ENCODE measurements around the gene OSBPL10. TPM values are rescaled to one million over a fixed set of nuclear protein-coding genes. Genes with fewer than 3 reads are reported as not detected.

OSBPL10 gene
- total and polyA plus RNA-seq, 7 donors, result 0.75 to 4.6 (median 2.3) TPM

GRCh38 chr3:31929826-31930502 lies 51.1 kb downstream of the OSBPL10 start:
- no peaks in the 10 kb centered on the region for H3K4me1 ChIP-seq
- no peaks in the 10 kb centered on the region for H3K36me3 ChIP-seq (ENCODE audit: insufficient read depth in 1 of 2, low read depth in 1 of 2)
- no peaks in the 10 kb centered on the region for H3K9me3 ChIP-seq
- no peak for DNase-seq
- H3K27me3 ChIP-seq (ENCODE audit: insufficient read depth in 3 of 3, low read length in 2 of 3), result no peaks in the 10 kb centered on the region
- H3K4me3 ChIP-seq, result no peak overlapping the region
- WGBS, 3 donors, result 87 to 94% (median 93%) methylated on average over 4 of the region's 4 CpGs
- TF ChIP-seq, protein P1, sequence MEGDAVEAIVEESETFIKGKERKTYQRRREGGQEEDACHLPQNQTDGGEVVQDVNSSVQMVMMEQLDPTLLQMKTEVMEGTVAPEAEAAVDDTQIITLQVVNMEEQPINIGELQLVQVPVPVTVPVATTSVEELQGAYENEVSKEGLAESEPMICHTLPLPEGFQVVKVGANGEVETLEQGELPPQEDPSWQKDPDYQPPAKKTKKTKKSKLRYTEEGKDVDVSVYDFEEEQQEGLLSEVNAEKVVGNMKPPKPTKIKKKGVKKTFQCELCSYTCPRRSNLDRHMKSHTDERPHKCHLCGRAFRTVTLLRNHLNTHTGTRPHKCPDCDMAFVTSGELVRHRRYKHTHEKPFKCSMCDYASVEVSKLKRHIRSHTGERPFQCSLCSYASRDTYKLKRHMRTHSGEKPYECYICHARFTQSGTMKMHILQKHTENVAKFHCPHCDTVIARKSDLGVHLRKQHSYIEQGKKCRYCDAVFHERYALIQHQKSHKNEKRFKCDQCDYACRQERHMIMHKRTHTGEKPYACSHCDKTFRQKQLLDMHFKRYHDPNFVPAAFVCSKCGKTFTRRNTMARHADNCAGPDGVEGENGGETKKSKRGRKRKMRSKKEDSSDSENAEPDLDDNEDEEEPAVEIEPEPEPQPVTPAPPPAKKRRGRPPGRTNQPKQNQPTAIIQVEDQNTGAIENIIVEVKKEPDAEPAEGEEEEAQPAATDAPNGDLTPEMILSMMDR (IDR thresholded peaks at IDR 0.05), result no peak
- no peak for ATAC-seq
- no peak overlapping the region for H3K27ac ChIP-seq
- intact Hi-C loops (cut with DNase I), result no loop called here

DNA sequence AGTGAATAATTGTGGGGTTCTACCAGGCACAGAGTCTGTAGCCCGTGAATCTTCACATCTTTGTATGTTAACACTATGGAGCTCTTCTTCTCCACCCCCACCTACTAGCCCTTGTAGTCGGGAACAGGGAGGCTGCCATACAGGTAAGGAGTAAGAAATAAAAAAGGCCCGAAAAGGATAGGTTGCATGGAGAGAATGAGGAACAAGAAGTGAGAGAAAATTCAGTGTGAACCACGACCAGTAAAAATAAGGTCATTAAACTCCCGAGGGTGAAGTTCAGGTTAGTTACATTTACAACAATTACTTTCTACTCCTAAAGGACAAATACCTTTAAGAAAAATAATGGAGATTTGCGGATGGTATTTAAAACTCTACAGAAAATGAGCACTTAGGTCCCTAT lies 53.3 kb downstream of the OSBPL10 start:
- ATAC-seq (no peak), DNase-seq (no peak)
- 79 to 84% (median 83%) methylated on average over 6 of the region's 6 CpGs for WGBS, 3 donors
- intact Hi-C loops (cut with DNase I), result no loop called here
- Histone ChIP-seq H3K27ac (no peak overlapping the region), H3K4me3 (no peak overlapping the region), H3K4me1 (no peaks in the 10 kb centered on the region), H3K27me3 (ENCODE audit: insufficient read depth in 3 of 3, low read length in 2 of 3) (no peaks in the 10 kb centered on the region), H3K36me3 (ENCODE audit: insufficient read depth in 1 of 2, low read depth in 1 of 2) (no peaks in the 10 kb centered on the region), H3K9me3 (no peaks in the 10 kb centered on the region)
- TF ChIP-seq, protein P1 (IDR thresholded peaks at IDR 0.05), result no peak

GRCh38 chr3:31926543-31926942 lies 54.5 kb downstream of the OSBPL10 start:
- Histone ChIP-seq H3K9me3 (no peaks in the 10 kb centered on the region), H3K4me3 (no peak overlapping the region), H3K4me1 (no peaks in the 10 kb centered on the region), H3K27me3 (ENCODE audit: insufficient read depth in 3 of 3, low read length in 2 of 3) (no peaks in the 10 kb centered on the region), H3K27ac (no peak overlapping the region), H3K36me3 (ENCODE audit: insufficient read depth in 1 of 2, low read depth in 1 of 2) (no peaks in the 10 kb centered on the region)
- TF ChIP-seq, protein P1 (IDR thresholded peaks at IDR 0.05), result no peak
- no peak for ATAC-seq
- 93 to 96% (median 95%) methylated on average over 4 of the region's 4 CpGs for WGBS, 3 donors
- intact Hi-C loops (cut with DNase I), result no loop called here
- DNase-seq, result no peak

GRCh38 chr3:31925271-31925630 lies 55.8 kb downstream of the OSBPL10 start:
- TF ChIP-seq, protein P1 (IDR thresholded peaks at IDR 0.05), result no peak
- no peak for DNase-seq
- H3K27me3 ChIP-seq (ENCODE audit: insufficient read depth in 3 of 3, low read length in 2 of 3), result no peaks in the 10 kb centered on the region
- ATAC-seq, result no peak
- no peaks in the 10 kb centered on the region for H3K4me1 ChIP-seq
- 77 to 81% (median 77%) methylated on average over 5 of the region's 5 CpGs for WGBS, 3 donors
- intact Hi-C loops (cut with DNase I), result no loop called here
- H3K36me3 ChIP-seq (ENCODE audit: insufficient read depth in 1 of 2, low read depth in 1 of 2), result no peaks in the 10 kb centered on the region
- peaks cover 4% of the 10 kb centered on the region for H3K9me3 ChIP-seq
- H3K4me3 ChIP-seq, result no peak overlapping the region
- H3K27ac ChIP-seq, result no peak overlapping the region

Data from psoas muscle (tissue), 8 donors.